DMS53 treated with DMSO at 0.1 percent for 48 hours (cell line): ENCODE data around the gene RSRC1.
"Not testable (repeated sequence)": the region's sequence is repeated elsewhere in the genome, so short reads cannot be mapped to it uniquely, and the experiment has no call there.

Source experiments
- DNase-seq: peaks from one replicate; lab custom pipeline; 2025; ENCODE audit not compliant: unreplicated experiment; lab: John Stamatoyannopoulos, UW

Gene RSRC1

DNA sequence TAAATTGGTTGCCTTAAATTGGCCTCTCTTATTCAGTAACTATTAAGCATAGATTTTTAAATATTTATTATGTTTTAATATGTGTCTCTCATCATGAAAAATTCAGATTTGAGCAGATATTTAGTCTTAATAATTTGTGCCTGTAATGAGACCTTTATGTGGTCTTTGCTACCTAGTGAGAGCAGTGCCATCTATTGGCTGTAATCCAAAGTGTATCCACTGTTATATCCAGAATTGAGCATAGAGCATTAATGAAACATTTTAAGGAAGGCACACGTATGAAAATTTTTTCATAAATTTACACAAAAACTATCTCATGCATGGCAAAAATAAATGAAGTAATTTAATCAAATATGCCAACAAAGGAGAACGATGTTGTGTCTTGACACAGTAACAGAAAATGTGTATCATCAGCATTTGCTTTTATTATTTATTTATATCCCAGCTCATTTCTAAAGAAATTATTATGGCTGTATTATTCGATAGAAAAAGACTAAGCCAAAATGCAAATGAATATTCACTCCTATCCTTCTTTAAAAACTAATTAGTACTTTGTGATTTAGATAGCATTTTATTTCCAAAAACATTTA lies 203.5 kb downstream of the RSRC1 start:
- peak; percentile 19 for DNase-seq

DNA sequence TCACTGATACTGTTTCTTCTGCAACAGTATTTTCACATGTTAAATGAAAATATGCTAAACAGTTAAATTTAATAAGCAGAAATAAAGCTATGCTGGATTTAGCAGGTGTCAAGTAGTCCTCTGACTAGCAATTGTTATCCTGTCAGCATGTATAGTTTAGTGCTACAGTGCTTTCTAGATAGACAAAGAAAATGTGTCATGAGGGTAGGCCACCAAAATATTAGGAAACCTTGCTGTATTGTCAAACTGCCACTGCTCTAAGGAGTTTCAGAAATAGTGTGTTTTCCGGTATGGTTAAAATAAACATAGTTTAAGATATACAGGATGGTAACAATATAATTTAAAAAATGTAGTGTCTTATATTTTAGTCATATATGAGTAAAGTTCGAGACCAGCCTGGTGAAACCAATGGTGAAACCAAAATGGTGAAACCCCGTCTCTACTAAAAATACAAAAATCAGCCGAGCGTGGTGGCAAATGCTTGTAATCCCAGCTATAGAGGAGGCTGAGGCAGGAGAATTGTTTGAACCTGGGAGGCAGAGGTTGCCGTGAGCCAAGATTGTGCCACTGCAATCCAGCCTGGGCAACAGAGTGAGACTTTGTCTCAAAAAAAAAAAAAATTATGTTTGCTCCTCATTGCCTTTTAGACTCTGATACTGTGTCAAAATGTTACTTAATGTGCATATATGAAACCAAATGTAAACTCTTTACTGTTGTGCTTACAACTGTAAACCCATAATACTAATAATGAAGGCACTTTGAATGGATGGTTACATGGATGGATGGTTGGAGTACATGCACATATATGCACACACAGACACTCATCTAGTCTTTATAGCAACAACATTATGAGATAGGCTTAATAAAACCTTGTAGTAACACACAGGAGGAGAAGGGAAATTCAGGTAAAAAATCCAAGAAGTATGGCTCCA lies 204.8 kb downstream of the RSRC1 start:
- DNase-seq: no peak

GRCh38 chr3:158329696-158330441 lies 220.0 kb downstream of the RSRC1 start:
- not testable (repeated sequence) for DNase-seq

- no peak for DNase-seq
Measured at GRCh38 chr3:158330870-158331269, 221.0 kb downstream of the RSRC1 start.

GRCh38 chr3:158333736-158334135 lies 223.8 kb downstream of the RSRC1 start:
- DNase-seq: no peak

GRCh38 chr3:158337110-158337509 lies 227.2 kb downstream of the RSRC1 start:
- no peak for DNase-seq

DNA sequence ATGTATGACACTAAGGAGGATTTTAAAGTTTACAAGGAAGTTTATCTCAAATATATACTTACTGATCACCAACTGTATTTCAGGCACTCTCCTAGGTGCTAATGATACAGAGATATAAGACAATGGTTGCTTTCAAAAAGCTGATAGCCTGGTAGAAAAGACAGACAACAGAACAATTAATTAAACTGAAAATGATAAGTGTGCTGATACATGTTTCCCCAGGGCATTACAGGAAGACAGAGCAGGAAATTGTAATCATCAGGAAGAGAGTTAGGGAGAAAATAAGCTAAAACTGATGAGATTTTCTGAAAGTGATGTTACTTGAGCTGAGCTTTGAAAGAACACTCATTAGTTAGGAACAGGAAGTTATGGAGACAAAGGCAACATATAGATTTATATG lies 229.7 kb downstream of the RSRC1 start:
- no peak for DNase-seq

- DNase-seq: not testable (repeated sequence)
Measured at GRCh38 chr3:158340951-158341350, 231.1 kb downstream of the RSRC1 start.

- no peak for DNase-seq
Measured at GRCh38 chr3:158347966-158348365, 238.1 kb downstream of the RSRC1 start.

GRCh38 chr3:158350971-158351370 lies 241.1 kb downstream of the RSRC1 start:
- no peak for DNase-seq

GRCh38 chr3:158352551-158352950 lies 242.7 kb downstream of the RSRC1 start:
- DNase-seq: no peak

GRCh38 chr3:158354713-158355112 lies 244.8 kb downstream of the RSRC1 start:
- no peak for DNase-seq

GRCh38 chr3:158355623-158356588 lies 246.0 kb downstream of the RSRC1 start:
- no peak for DNase-seq

GRCh38 chr3:158359339-158359738 lies 249.4 kb downstream of the RSRC1 start:
- DNase-seq: no peak

DNA sequence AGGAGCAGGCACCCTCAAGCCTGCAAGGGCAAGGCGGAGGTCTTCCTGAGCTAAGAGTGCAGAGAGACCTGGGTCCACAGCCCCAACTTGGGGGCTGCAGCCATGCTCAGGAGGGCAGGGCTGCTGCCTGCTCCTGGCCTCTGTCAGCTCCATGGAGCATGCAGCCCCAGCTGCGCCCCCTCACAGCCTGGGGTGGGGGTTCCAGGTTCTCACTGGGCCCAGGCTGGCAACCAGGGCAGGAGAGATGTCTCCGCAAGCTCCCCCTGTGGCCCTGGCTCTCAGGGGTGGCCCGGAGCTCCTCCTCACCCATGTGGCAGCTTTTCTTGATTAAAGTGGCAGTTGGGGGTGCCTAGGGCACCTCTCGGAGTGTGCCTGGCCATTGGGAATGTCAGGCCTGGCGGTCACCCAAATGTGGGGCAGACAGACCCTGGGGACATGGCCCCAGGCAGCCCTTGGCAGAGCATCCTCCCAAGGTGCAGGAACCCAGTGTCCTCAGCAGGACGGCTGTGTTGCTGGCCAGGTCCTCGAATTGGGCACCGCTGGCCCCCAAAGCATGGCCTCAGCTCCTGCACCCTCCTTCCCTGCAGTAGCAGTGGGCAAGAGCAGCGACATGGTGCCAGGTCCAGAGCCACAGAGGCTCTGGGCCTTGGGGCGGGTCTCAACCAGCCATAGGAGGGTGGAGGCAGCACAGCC lies 251.0 kb downstream of the RSRC1 start:
- DNase-seq: no peak

GRCh38 chr3:158368271-158368670 lies 258.4 kb downstream of the RSRC1 start:
- peak; percentile 39 for DNase-seq

- no peak for DNase-seq
Measured at GRCh38 chr3:158369279-158369678, 259.4 kb downstream of the RSRC1 start.

GRCh38 chr3:158379517-158379916 lies 269.6 kb downstream of the RSRC1 start:
- DNase-seq: no peak

GRCh38 chr3:158381262-158381868 lies 271.5 kb downstream of the RSRC1 start:
- DNase-seq: peak; percentile 29

GRCh38 chr3:158382479-158382878 lies 272.6 kb downstream of the RSRC1 start:
- no peak for DNase-seq
